NCI-H510A (cell line): ENCODE data around the gene COL27A1.
"Not testable (repeated sequence)": the region's sequence is repeated elsewhere in the genome, so short reads cannot be mapped to it uniquely, and the experiment has no call there.

Experiments
- DNase-seq: peaks from one replicate; lab custom pipeline; 2025; lab: John Stamatoyannopoulos, UW

Gene COL27A1

GRCh38 chr9:114308361-114308950, 153.1 kb downstream of the COL27A1 start:
- no peak for DNase-seq

- DNase-seq = no peak
Observed at GRCh38 chr9:114309096-114309495, 153.8 kb downstream of the COL27A1 start.

- no peak for DNase-seq
Observed at GRCh38 chr9:114310471-114311450, 155.4 kb downstream of the COL27A1 start.

DNA sequence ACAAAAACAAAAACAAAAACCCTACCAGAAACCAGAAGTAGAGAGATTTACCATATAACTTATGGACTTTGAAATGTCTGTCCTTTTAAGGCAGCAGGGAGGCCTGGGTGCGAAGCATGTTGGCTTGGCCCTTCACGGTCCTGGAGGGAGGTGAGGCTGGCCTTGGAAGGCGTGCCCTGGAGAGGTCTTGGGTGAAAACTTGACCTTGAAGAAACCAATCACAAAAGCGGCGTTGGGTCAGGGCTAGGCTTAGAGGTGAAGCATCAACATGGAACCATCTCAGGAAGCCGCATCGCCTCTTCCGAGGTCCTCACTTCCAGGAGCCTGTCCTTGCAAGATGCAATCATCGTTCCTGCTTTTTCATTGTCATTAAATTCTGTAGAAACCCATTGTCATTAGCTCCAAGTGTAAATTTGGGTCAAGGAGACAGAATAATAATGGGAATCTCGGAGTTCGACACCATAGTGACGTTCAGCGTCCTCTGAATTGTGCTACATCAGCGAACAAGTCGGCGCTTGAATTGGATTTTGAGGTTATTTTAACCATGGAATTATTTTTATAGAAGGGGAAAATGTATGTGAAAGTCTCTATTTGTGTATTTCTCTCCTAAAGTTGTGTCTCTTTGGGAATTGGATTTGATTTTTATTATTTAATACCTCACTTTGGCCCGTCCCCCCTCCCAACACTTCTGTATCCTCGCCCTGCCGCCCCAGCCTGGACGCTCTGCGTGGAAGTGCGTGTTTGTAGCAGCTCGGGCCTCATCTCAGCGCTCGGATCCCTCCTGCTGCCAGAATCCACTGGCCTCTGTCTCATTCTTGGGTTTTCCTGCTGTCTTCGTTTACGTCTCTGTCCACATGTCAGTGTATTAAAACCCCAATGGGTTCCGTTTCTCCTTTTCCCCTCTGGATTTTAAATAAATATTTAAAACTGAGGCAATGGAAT, 156.5 kb downstream of the COL27A1 start:
- no peak for DNase-seq

GRCh38 chr9:114312513-114312875, 157.2 kb downstream of the COL27A1 start:
- no peak for DNase-seq

DNA sequence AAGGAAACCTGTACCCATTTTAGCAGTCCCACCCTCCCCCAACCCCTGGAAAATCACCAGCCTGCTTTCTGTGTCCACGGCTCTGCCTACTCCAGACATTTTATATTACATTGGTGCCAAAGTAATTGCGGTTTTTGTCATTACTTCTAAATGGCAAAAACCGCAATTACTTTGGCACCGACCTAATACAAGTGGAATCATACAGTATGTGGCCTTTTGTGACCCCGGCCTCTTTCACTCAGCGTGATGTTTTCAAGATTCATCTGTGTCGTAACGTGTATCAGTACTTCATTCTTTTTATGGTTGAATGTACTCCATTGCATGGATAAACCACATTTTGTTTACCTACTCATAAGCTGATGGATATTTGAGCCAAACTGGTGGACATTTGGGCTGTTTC, 157.8 kb downstream of the COL27A1 start:
- DNase-seq = no peak

DNA sequence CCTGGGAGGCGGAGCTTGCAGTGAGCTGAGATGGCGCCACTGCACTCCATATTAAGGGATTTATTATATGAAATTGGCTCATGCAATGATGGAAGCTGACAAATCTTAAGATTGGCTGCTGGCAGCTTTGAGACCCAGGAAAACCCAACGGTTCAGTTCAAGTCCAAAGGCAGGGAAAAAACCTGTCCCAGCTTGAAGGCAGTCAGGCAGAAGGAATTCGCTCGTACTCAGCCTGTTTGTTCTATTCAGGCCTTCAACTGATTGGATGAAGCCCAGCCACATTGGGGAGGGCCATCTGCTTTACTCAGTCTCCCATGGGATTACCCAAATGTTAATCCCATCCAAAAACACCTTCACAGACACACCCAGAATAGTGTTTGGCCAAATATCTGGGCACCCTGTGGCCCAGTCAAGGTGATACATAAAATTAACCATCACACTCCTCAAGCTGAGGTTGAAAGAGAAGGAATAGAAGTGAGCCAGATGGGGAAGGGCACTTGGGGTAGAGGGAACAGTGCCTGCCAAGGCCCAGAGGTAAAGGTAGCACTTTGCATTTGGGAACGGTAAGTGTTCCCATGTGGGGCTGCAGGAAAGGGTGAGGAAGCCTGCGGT, 159.0 kb downstream of the COL27A1 start:
- DNase-seq = no peak

- no peak for DNase-seq
Observed at GRCh38 chr9:114314881-114315722, 159.8 kb downstream of the COL27A1 start.

GRCh38 chr9:114315723-114316363, 160.5 kb downstream of the COL27A1 start:
- no peak for DNase-seq

DNA sequence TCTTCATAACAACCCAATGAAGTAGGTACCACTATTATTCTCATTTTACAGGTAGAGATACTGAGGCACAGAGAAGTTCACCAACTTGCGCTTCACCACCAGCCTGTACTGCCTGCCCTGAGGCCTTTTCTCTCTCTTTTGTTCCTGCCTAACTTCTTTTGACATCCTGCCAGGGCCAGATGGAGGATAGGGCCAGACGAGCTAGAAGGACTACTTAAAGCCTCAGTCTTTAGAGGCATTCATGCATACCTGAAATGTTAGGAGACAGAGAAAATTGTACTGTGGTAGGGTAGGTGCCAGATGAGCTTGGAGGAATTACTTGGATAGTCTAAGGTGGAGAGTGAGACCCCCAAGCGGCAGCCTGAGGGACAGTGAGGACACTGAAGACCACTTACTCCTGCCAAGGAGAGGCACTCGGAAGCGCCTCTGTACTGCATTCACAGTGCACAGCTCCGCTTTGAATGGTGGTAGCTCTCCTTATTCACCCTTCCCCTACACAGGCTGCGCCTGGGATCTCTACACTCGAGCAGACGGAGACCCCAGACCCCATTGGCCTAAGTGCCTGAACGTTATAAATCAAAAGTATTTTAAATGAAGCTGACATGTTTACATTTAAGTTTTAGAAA, 161.4 kb downstream of the COL27A1 start:
- no peak for DNase-seq

DNA sequence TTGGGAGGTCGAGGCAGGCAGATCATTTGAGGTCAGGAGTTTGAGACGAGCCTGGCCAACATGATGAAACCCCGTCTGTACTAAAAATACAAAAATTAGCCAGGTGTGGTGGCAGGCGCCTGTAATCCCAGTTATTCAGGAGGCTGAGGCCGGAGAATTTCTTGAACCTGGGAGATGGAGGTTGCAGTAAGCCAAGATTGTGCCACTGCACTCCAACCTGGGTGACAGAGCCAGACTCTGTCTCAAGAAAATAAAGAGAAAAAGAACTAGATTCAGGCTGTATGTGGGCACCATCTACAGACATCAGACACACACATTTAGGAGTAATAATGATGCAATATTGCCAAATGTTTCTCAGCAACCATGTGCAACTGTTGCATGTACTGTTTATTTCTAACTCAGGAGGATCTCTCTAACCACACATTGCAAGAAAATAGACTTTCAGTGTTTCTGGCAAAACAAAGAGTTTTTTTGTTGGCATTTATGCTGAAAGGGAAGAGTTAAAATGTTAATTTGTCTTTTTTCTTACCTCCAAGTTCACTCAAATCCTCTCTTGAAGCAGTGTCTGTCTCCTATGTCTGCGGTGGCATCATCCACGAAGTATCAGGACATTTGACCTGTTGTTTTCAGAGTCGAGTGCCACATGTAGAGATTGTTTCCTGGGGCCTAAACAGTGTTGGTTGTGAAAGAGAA, 162.5 kb downstream of the COL27A1 start:
- DNase-seq = no peak

GRCh38 chr9:114318416-114318815, 163.1 kb downstream of the COL27A1 start:
- no peak for DNase-seq

GRCh38 chr9:114319147-114319546, 163.8 kb downstream of the COL27A1 start:
- no peak for DNase-seq

GRCh38 chr9:114320710-114321109, 165.4 kb downstream of the COL27A1 start:
- not testable (repeated sequence) for DNase-seq

DNA sequence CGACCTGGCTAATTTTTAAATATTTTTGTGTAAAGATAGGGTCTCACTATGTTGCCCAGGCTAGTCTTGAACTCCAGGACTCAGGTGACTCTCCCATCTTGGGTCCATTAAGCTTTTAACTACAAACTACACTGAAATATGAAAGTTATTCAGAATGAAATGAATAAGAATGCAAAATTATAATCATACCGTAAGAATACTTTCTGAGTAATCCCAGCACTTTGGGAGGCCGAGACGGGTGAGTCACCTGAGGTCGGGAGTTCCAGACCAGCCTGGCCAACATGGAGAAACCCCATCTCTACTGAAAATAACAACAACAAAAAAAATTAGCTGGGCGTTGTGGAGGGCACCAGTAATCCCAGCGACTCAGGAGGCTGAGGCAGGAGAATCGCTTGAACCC, 166.4 kb downstream of the COL27A1 start:
- no peak for DNase-seq

GRCh38 chr9:114322160-114322818, 167.0 kb downstream of the COL27A1 start:
- not testable (repeated sequence) for DNase-seq

DNA sequence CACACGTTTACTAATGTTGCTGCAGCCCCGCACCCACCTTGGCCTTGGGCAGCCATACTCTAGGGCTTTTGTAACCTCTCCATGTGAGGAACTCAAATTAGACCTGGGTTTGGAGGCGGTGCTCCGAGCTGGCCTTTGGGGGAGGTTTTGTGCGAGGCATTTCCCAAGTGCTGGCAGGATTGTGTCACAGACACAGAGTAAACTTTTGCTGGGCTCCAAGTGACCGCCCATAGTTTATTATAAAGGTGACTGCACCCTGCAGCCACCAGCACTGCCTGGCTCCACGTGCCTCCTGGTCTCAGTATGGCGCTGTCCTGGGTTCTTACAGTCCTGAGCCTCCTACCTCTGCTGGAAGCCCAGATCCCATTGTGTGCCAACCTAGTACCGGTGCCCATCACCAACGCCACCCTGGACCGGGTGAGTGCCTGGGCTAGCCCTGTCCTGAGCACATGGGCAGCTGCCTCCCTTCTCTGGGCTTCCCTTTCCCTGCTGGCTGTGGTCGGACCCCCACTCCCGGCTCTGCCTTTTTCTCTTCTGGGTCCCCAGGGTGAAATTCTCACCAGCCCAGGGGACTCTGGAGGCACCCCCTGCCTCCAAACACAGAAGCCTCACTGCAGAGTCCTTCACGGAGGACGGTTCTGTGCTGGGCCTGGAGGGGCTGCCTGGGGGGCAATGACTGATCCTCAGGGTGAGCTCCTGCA, 167.6 kb downstream of the COL27A1 start, which contains the start of gene ORM1:
ORM1 (plus strand) TSS at position 268 of the 701 bp plus-strand sequence; CDS start at position 304, 36 bp downstream.
- DNase-seq = not testable (repeated sequence)

GRCh38 chr9:114323849-114324248, 168.5 kb downstream of the COL27A1 start:
- not testable (repeated sequence) for DNase-seq
